ENCODE data around the gene NCAPG2. TPM values are rescaled to one million over a fixed set of nuclear protein-coding genes. Genes with fewer than 3 reads are reported as not detected.

The NCAPG2 gene
- total and polyA plus RNA-seq, 2 of the 13 experiments (the other 11 are each of a cell fraction or from before 2014, with no cell fraction given), result 15.1 to 30.7 TPM

GRCh38 chr7:158583143-158583542 lies 121.5 kb downstream of the NCAPG2 start (continued):
- TF ChIP-seq TAF1 (CRISPR knock-in tag; IDR thresholded peaks at IDR 0.05) (no peak), MIXL1 (CRISPR knock-in tag; IDR thresholded peaks at IDR 0.05) (peak; percentile 72; the same call in 1 of the 2 replicates), FOXO1 (CRISPR knock-in tag; IDR thresholded peaks at IDR 0.05) (peak; percentile 25; the same call in 1 of the 2 replicates), ZNF768 (CRISPR knock-in tag; IDR thresholded peaks at IDR 0.05) (peak; percentile 79), SRF (IDR thresholded peaks at IDR 0.05; ENCODE audit: low read depth, low read length) (no peak), ZBED4 (CRISPR knock-in tag; IDR thresholded peaks at IDR 0.05; ENCODE audit: borderline replicate concordance) (0 out of 2 replicates have a peak, but pooled peaks have one; percentile 24), AKAP8 (CRISPR knock-in tag; IDR thresholded peaks at IDR 0.05) (0 out of 2 replicates have a peak, but pooled peaks have one; percentile 39), TARDBP (CRISPR knock-in tag; IDR thresholded peaks at IDR 0.05) (peak; percentile 33; the same call in 1 of the 2 replicates), ZNF12 (CRISPR knock-in tag; IDR thresholded peaks at IDR 0.05) (0 out of 2 replicates have a peak, but pooled peaks have one; percentile 24), DR1 (CRISPR knock-in tag; IDR thresholded peaks at IDR 0.05) (no peak), ZBTB38 (CRISPR knock-in tag; IDR thresholded peaks at IDR 0.05) (peak; percentile 83), DDIT3 (CRISPR knock-in tag; IDR thresholded peaks at IDR 0.05) (no peak), FOXA3 (CRISPR knock-in tag; IDR thresholded peaks at IDR 0.05) (peak; percentile 42; the same call in 1 of the 2 replicates), IRX3 (CRISPR knock-in tag; IDR thresholded peaks at IDR 0.05; ENCODE audit: borderline replicate concordance, low read depth) (no peak), ZNF556 (CRISPR knock-in tag; IDR thresholded peaks at IDR 0.05; ENCODE audit: borderline replicate concordance) (no peak)
- TF ChIP-seq, protein P1, sequence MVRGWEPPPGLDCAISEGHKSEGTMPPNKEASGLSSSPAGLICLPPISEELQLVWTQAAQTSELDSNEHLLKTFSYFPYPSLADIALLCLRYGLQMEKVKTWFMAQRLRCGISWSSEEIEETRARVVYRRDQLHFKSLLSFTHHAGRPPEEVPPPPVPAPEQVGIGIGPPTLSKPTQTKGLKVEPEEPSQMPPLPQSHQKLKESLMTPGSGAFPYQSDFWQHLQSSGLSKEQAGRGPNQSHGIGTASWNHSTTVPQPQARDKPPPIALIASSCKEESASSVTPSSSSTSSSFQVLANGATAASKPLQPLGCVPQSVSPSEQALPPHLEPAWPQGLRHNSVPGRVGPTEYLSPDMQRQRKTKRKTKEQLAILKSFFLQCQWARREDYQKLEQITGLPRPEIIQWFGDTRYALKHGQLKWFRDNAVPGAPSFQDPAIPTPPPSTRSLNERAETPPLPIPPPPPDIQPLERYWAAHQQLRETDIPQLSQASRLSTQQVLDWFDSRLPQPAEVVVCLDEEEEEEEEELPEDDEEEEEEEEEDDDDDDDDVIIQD (CRISPR knock-in tag; IDR thresholded peaks at IDR 0.05; ENCODE audit: low read depth), result no peak
- TF ChIP-seq, protein P2, sequence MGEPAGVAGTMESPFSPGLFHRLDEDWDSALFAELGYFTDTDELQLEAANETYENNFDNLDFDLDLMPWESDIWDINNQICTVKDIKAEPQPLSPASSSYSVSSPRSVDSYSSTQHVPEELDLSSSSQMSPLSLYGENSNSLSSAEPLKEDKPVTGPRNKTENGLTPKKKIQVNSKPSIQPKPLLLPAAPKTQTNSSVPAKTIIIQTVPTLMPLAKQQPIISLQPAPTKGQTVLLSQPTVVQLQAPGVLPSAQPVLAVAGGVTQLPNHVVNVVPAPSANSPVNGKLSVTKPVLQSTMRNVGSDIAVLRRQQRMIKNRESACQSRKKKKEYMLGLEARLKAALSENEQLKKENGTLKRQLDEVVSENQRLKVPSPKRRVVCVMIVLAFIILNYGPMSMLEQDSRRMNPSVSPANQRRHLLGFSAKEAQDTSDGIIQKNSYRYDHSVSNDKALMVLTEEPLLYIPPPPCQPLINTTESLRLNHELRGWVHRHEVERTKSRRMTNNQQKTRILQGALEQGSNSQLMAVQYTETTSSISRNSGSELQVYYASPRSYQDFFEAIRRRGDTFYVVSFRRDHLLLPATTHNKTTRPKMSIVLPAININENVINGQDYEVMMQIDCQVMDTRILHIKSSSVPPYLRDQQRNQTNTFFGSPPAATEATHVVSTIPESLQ (CRISPR knock-in tag; conservative IDR thresholded peaks at IDR 0.05), result no peak
- TF ChIP-seq, protein P3, sequence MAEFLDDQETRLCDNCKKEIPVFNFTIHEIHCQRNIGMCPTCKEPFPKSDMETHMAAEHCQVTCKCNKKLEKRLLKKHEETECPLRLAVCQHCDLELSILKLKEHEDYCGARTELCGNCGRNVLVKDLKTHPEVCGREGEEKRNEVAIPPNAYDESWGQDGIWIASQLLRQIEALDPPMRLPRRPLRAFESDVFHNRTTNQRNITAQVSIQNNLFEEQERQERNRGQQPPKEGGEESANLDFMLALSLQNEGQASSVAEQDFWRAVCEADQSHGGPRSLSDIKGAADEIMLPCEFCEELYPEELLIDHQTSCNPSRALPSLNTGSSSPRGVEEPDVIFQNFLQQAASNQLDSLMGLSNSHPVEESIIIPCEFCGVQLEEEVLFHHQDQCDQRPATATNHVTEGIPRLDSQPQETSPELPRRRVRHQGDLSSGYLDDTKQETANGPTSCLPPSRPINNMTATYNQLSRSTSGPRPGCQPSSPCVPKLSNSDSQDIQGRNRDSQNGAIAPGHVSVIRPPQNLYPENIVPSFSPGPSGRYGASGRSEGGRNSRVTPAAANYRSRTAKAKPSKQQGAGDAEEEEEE (CRISPR knock-in tag; IDR thresholded peaks at IDR 0.05; ENCODE audit: borderline replicate concordance), result no peak

Data from HepG2 (cell line).